Measurements from ENCODE around the gene OR5D13. TPM values are rescaled to one million over a fixed set of nuclear protein-coding genes. Genes with fewer than 3 reads are reported as not detected.

Gene OR5D13
- total and polyA plus RNA-seq, 10 of the 15 experiments (the other 5 are each of a cell fraction or from before 2014, with no cell fraction given), result not detected

DNA sequence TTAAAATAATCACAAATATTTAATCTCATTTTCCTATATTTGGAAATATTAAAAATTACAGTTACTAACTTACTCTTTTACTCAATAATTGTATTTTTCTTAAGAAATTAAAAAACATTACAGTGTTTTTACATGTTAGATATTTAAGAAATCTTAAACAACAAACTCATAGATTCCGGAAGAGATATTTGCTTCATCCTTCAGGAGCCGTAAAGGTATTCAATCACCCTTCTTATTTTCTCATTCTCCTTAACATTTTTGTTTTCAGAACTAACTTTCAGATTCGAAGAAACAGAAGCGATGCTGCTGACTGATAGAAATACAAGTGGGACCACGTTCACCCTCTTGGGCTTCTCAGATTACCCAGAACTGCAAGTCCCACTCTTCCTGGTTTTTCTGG, 46.1 kb downstream of the OR5D13 start, which contains the start of gene OR5D18:
Gene OR5D18 (plus strand): TSS at position 301 of the 400 bp plus-strand sequence. CDS start 0 bp downstream, at position 301.
- Histone ChIP-seq H3K27me3 (replicated peaks in 1 of 2; ENCODE audit: control insufficient read depth in 2 of 2, insufficient read depth in 2 of 2, low read length in 1 of 2) (no peaks in the 10 kb centered on the region), H3K9me3 (replicated peaks; ENCODE audit: control insufficient read depth, insufficient read depth, low read length) (no peaks in the 10 kb centered on the region), H3K4me2 (ENCODE audit: control insufficient read depth, insufficient read depth) (no peak within 1 kb of the TSS), H3K36me3 (ENCODE audit: control insufficient read depth in 2 of 2, insufficient read depth in 2 of 2, low read length in 1 of 2) (no peaks in the 10 kb centered on the region), H3K9ac (ENCODE audit: control insufficient read depth, insufficient read depth, low read length) (no peak within 1 kb of the TSS), H3K4me1 (ENCODE audit: control insufficient read depth, insufficient read depth, low read length) (no peaks in the 10 kb centered on the region), H3K4me3 (no peak within 1 kb of the TSS), H4K20me1 (ENCODE audit: control insufficient read depth, insufficient read depth) (no peaks in the 10 kb centered on the region), H3K27ac (ENCODE audit: control insufficient read depth, insufficient read depth) (no peak within 1 kb of the TSS), H2AFZ (ENCODE audit: control insufficient read depth, low read depth, low read length) (no peak within 1 kb of the TSS), H3K79me2 (ENCODE audit: control insufficient read depth, insufficient read depth, low read length) (no peaks in the 10 kb centered on the region)
- POLR2A ChIA-PET, result no interaction called here
- RAD21 ChIA-PET (ENCODE audit: unreplicated experiment), result no interaction called here
- WGBS (ENCODE audit: insufficient coverage, insufficient replicate concordance, low lambda C conversion rate, missing lambda C conversion rate), result 40% methylated on average over 5 of the region's 5 CpGs
- no peak for ATAC-seq
- no peak for FAIRE-seq
- TF ChIP-seq NFYA (IDR thresholded peaks at IDR 0.05; ENCODE audit: borderline replicate concordance, low read depth, low read length), result no peak
- TF ChIP-seq, protein P1, sequence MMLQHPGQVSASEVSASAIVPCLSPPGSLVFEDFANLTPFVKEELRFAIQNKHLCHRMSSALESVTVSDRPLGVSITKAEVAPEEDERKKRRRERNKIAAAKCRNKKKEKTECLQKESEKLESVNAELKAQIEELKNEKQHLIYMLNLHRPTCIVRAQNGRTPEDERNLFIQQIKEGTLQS (IDR thresholded peaks at IDR 0.05; ENCODE audit: borderline replicate concordance, extremely low read depth, low read depth, low read length), result no peak
- no peak for TF ChIP-seq POLR2A (IDR thresholded peaks at IDR 0.05; ENCODE audit: low read depth, low read length)
- no peak for TF ChIP-seq ZNF24 (IDR thresholded peaks at IDR 0.05)
- TF ChIP-seq SIX5 (IDR thresholded peaks at IDR 0.05; ENCODE audit: low read depth, low read length, severe bottlenecking), result no peak
- TF ChIP-seq, protein P2, sequence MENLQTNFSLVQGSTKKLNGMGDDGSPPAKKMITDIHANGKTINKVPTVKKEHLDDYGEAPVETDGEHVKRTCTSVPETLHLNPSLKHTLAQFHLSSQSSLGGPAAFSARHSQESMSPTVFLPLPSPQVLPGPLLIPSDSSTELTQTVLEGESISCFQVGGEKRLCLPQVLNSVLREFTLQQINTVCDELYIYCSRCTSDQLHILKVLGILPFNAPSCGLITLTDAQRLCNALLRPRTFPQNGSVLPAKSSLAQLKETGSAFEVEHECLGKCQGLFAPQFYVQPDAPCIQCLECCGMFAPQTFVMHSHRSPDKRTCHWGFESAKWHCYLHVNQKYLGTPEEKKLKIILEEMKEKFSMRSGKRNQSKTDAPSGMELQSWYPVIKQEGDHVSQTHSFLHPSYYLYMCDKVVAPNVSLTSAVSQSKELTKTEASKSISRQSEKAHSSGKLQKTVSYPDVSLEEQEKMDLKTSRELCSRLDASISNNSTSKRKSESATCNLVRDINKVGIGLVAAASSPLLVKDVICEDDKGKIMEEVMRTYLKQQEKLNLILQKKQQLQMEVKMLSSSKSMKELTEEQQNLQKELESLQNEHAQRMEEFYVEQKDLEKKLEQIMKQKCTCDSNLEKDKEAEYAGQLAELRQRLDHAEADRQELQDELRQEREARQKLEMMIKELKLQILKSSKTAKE (IDR thresholded peaks at IDR 0.05; ENCODE audit: low read depth, poor library complexity, severe bottlenecking), result no peak
- TF ChIP-seq FOXK2 (IDR thresholded peaks at IDR 0.05), result no peak
- TF ChIP-seq SMARCA5 (IDR thresholded peaks at IDR 0.05), result no peak
- TF ChIP-seq, protein P3, sequence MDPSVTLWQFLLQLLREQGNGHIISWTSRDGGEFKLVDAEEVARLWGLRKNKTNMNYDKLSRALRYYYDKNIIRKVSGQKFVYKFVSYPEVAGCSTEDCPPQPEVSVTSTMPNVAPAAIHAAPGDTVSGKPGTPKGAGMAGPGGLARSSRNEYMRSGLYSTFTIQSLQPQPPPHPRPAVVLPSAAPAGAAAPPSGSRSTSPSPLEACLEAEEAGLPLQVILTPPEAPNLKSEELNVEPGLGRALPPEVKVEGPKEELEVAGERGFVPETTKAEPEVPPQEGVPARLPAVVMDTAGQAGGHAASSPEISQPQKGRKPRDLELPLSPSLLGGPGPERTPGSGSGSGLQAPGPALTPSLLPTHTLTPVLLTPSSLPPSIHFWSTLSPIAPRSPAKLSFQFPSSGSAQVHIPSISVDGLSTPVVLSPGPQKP (IDR thresholded peaks at IDR 0.05; ENCODE audit: low read depth, low read length), result no peak
- TF ChIP-seq CHD4 (IDR thresholded peaks at IDR 0.05), result no peak
- intact Hi-C loops (cut with micrococcal nuclease; ENCODE audit: unreplicated experiment) (loop anchor here (1.0 to 10.0 kb wide), 2 partner anchors 22 to 95 kb away; partner anchors contain the start of gene OR5W2), in situ Hi-C loops (cut with MboI) (no loop called here)
- CTCF ChIA-PET, result no interaction called here
- BruUV-seq (replicated peaks), result no TSS peak
- SMC1A ChIA-PET (ENCODE audit: uncharacterized antibody, unreplicated experiment), result no interaction called here
- no peak for DNase-seq (ENCODE audit: low read depth, low spot score)

Other genes starting within 250 kb of the OR5D13 start
Only the 7 nearest of the 16 such genes appear.
- gene OR4C6, start 111.2 kb upstream of the OR5D13 start, total RNA-seq (2014; rRNA removed), result 0.16 and 0.34 TPM in 2 replicates
- gene OR4C6, start 111.2 kb upstream of the OR5D13 start, total RNA-seq (2014; rRNA removed; fragmentation: Illumina TruSeq; extraction: Trizol), result 0.18 and 0.27 TPM in 2 replicates
- gene OR4C6, start 111.2 kb upstream of the OR5D13 start, total RNA-seq (2021), result not detected in 2 replicates
- gene OR4C6, start 111.2 kb upstream of the OR5D13 start, polyA plus RNA-seq (2011; rRNA removed), result 0.30 and 0.52 TPM in 2 replicates
- 0.22 and 0.59 TPM in 2 replicates for gene OR4C6, start 111.2 kb upstream of the OR5D13 start, polyA plus RNA-seq (2014; fragmentation: Illumina TruSeq; extraction: Trizol)
- gene OR4C6, start 111.2 kb upstream of the OR5D13 start, polyA plus RNA-seq (2014; fragmentation: Nextera tagmentation; extraction: Ambion mirVana), result under 1 TPM; 0.42 to 0.53 TPM
- gene OR4C6, start 111.2 kb upstream of the OR5D13 start, polyA plus RNA-seq (2014; rRNA removed), result 0.16 TPM in 1 of 2 replicates, not detected in the other
- gene OR4C6, start 111.2 kb upstream of the OR5D13 start, polyA plus RNA-seq (2016; fragmentation: Nextera tagmentation; extraction: Ambion mirVana), result under 1 TPM in 1 of 2 experiments, not detected in 1; 0.60 TPM
- not detected in 2 replicates for gene OR5D14, start 22.1 kb downstream of the OR5D13 start, total RNA-seq (2014; rRNA removed)
- not detected in 2 replicates for gene OR5D14, start 22.1 kb downstream of the OR5D13 start, total RNA-seq (2014; rRNA removed; fragmentation: Illumina TruSeq; extraction: Trizol)
- gene OR5D14, start 22.1 kb downstream of the OR5D13 start, total RNA-seq (2021), result not detected in 2 replicates
- not detected in 2 replicates for gene OR5D14, start 22.1 kb downstream of the OR5D13 start, polyA plus RNA-seq (2011; rRNA removed)
- gene OR5D14, start 22.1 kb downstream of the OR5D13 start, polyA plus RNA-seq (2014; fragmentation: Illumina TruSeq; extraction: Trizol), result not detected in 2 replicates
- not detected for gene OR5D14, start 22.1 kb downstream of the OR5D13 start, polyA plus RNA-seq (2014; fragmentation: Nextera tagmentation; extraction: Ambion mirVana)
- not detected in 2 replicates for gene OR5D14, start 22.1 kb downstream of the OR5D13 start, polyA plus RNA-seq (2014; rRNA removed)
- gene OR5D14, start 22.1 kb downstream of the OR5D13 start, polyA plus RNA-seq (2016; fragmentation: Nextera tagmentation; extraction: Ambion mirVana), result not detected
- not detected in 2 replicates for gene OR5L1, start 37.9 kb downstream of the OR5D13 start, total RNA-seq (2014; rRNA removed)
- not detected in 2 replicates for gene OR5L1, start 37.9 kb downstream of the OR5D13 start, total RNA-seq (2014; rRNA removed; fragmentation: Illumina TruSeq; extraction: Trizol)
- gene OR5L1, start 37.9 kb downstream of the OR5D13 start, total RNA-seq (2021), result not detected in 2 replicates
- gene OR5L1, start 37.9 kb downstream of the OR5D13 start, polyA plus RNA-seq (2011; rRNA removed), result not detected in 2 replicates
- gene OR5L1, start 37.9 kb downstream of the OR5D13 start, polyA plus RNA-seq (2014; fragmentation: Illumina TruSeq; extraction: Trizol), result not detected in 2 replicates
- gene OR5L1, start 37.9 kb downstream of the OR5D13 start, polyA plus RNA-seq (2014; fragmentation: Nextera tagmentation; extraction: Ambion mirVana), result not detected
- not detected in 2 replicates for gene OR5L1, start 37.9 kb downstream of the OR5D13 start, polyA plus RNA-seq (2014; rRNA removed)
- gene OR5L1, start 37.9 kb downstream of the OR5D13 start, polyA plus RNA-seq (2016; fragmentation: Nextera tagmentation; extraction: Ambion mirVana), result not detected
- gene OR5D18, start 46.2 kb downstream of the OR5D13 start, total RNA-seq (2014; rRNA removed), result not detected in 2 replicates
- not detected in 2 replicates for gene OR5D18, start 46.2 kb downstream of the OR5D13 start, total RNA-seq (2014; rRNA removed; fragmentation: Illumina TruSeq; extraction: Trizol)
- not detected in 2 replicates for gene OR5D18, start 46.2 kb downstream of the OR5D13 start, total RNA-seq (2021)
- not detected in 2 replicates for gene OR5D18, start 46.2 kb downstream of the OR5D13 start, polyA plus RNA-seq (2011; rRNA removed)
- not detected in 2 replicates for gene OR5D18, start 46.2 kb downstream of the OR5D13 start, polyA plus RNA-seq (2014; fragmentation: Illumina TruSeq; extraction: Trizol)
- gene OR5D18, start 46.2 kb downstream of the OR5D13 start, polyA plus RNA-seq (2014; fragmentation: Nextera tagmentation; extraction: Ambion mirVana), result not detected
- not detected in 2 replicates for gene OR5D18, start 46.2 kb downstream of the OR5D13 start, polyA plus RNA-seq (2014; rRNA removed)
- not detected for gene OR5D18, start 46.2 kb downstream of the OR5D13 start, polyA plus RNA-seq (2016; fragmentation: Nextera tagmentation; extraction: Ambion mirVana)
- gene OR5L2, start 53.8 kb downstream of the OR5D13 start, total RNA-seq (2014; rRNA removed), result not detected in 2 replicates
- not detected in 2 replicates for gene OR5L2, start 53.8 kb downstream of the OR5D13 start, total RNA-seq (2014; rRNA removed; fragmentation: Illumina TruSeq; extraction: Trizol)
- gene OR5L2, start 53.8 kb downstream of the OR5D13 start, total RNA-seq (2021), result not detected in 2 replicates
- gene OR5L2, start 53.8 kb downstream of the OR5D13 start, polyA plus RNA-seq (2011; rRNA removed), result not detected in 2 replicates
- not detected in 2 replicates for gene OR5L2, start 53.8 kb downstream of the OR5D13 start, polyA plus RNA-seq (2014; fragmentation: Illumina TruSeq; extraction: Trizol)
- not detected for gene OR5L2, start 53.8 kb downstream of the OR5D13 start, polyA plus RNA-seq (2014; fragmentation: Nextera tagmentation; extraction: Ambion mirVana)
- not detected in 2 replicates for gene OR5L2, start 53.8 kb downstream of the OR5D13 start, polyA plus RNA-seq (2014; rRNA removed)
- gene OR5L2, start 53.8 kb downstream of the OR5D13 start, polyA plus RNA-seq (2016; fragmentation: Nextera tagmentation; extraction: Ambion mirVana), result not detected
- not detected in 2 replicates for gene OR5D16, start 65.3 kb downstream of the OR5D13 start, total RNA-seq (2014; rRNA removed)
- gene OR5D16, start 65.3 kb downstream of the OR5D13 start, total RNA-seq (2014; rRNA removed; fragmentation: Illumina TruSeq; extraction: Trizol), result not detected in 2 replicates
- not detected in 2 replicates for gene OR5D16, start 65.3 kb downstream of the OR5D13 start, total RNA-seq (2021)
- gene OR5D16, start 65.3 kb downstream of the OR5D13 start, polyA plus RNA-seq (2011; rRNA removed), result not detected in 2 replicates
- not detected in 2 replicates for gene OR5D16, start 65.3 kb downstream of the OR5D13 start, polyA plus RNA-seq (2014; fragmentation: Illumina TruSeq; extraction: Trizol)
- gene OR5D16, start 65.3 kb downstream of the OR5D13 start, polyA plus RNA-seq (2014; fragmentation: Nextera tagmentation; extraction: Ambion mirVana), result not detected
- gene OR5D16, start 65.3 kb downstream of the OR5D13 start, polyA plus RNA-seq (2014; rRNA removed), result not detected in 2 replicates
- not detected for gene OR5D16, start 65.3 kb downstream of the OR5D13 start, polyA plus RNA-seq (2016; fragmentation: Nextera tagmentation; extraction: Ambion mirVana)
- gene TRIM51, start 109.9 kb downstream of the OR5D13 start, total RNA-seq (2014; rRNA removed), result not detected in 2 replicates
- not detected in 2 replicates for gene TRIM51, start 109.9 kb downstream of the OR5D13 start, total RNA-seq (2014; rRNA removed; fragmentation: Illumina TruSeq; extraction: Trizol)
- not detected in 2 replicates for gene TRIM51, start 109.9 kb downstream of the OR5D13 start, total RNA-seq (2021)
- gene TRIM51, start 109.9 kb downstream of the OR5D13 start, polyA plus RNA-seq (2011; rRNA removed), result not detected in 2 replicates
- gene TRIM51, start 109.9 kb downstream of the OR5D13 start, polyA plus RNA-seq (2014; fragmentation: Illumina TruSeq; extraction: Trizol), result not detected in 2 replicates
- gene TRIM51, start 109.9 kb downstream of the OR5D13 start, polyA plus RNA-seq (2014; fragmentation: Nextera tagmentation; extraction: Ambion mirVana), result not detected
- gene TRIM51, start 109.9 kb downstream of the OR5D13 start, polyA plus RNA-seq (2014; rRNA removed), result not detected in 2 replicates
- gene TRIM51, start 109.9 kb downstream of the OR5D13 start, polyA plus RNA-seq (2016; fragmentation: Nextera tagmentation; extraction: Ambion mirVana), result not detected